TTC549 (cell line): ENCODE data around the gene S100A9.

Source experiments
- FAIRE-seq: peaks from 2 replicates; lab custom pipeline; 2012; peaks lifted over from hg19 to GRCh38; lab: Jason Lieb, UNC

S100A9 gene

DNA sequence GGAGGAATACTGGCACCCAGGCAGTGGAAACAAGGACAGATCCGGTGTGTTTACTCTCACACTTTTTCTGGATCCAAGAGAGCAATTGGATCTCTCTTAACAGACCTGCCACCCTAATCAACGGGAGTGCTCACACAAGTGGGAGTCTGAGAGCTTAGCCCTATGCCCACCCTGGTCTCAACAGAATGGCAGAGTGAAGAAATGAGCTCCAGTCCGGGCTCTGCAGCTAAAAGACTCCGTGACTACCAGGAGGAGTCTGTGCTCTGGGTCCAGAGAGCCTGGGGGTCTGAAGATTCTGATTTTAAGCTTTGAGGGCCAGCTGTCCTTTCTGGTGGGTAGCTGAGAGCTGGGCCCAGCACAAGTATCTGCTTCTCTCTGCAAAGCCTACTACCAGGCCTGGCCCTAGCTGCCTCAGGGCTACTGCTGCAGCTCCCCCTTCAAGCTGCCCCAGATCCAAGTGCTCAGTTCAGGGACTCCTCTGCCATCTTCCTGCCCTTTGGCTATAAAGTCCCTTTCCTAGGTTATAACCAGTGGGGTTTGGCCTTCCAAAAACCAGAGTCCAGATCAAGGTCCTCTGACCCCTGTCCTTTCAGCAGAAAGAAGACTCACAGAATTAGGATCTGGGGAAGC is 3.9 kb downstream of the S100A9 start:
- FAIRE-seq = no peak

DNA sequence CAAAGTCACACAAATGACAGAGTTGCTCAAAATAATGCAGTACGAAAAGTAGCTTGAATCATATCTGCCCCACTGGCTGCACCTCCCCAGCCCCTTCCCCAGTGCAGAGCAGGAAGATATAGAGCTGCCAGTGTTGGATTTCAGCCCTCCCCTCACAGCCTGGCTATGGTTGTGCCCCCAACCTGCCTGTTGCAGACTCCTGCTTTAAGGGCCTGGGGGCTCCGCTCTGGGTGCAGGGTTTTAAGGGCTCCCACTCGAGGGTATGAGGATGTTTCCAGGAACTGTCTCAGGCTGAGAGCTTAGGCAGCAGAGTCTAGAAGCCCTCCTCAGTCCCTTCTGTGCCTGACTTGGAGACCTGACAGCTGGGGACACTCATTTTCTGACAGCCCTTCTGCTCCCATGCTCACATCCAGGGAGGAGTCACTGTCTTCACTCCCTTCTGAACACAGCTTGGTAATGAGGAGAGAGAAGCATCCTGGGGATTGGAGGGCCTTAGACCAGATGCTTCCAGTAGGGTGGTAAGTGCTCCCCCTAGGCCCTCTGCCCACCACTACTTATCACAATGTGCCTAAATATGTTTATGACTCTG is 4.6 kb downstream of the S100A9 start:
- FAIRE-seq = no peak

DNA sequence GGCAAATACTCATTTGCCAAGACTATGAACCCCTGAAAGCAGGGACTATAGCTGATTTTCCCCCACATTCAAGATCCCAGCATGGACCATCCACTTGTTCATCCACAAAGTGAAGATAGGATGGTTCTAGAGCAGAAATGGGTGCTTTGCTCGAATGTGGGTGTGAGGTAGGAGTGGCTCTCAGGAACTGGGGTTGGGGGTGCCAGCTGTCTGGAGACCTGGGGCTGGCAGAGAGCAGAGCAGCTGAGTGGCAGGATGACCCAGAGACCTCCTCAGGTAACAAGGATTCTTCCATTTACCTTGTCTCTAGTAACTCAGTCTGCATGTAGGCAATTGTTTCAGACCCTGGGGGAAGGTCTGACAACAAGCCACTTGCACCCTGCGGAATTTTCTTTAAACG is 6.0 kb downstream of the S100A9 start:
- no peak for FAIRE-seq

- FAIRE-seq = no peak
Measured at GRCh38 chr1:153364156-153364555, 6.5 kb downstream of the S100A9 start.

- no peak for FAIRE-seq
Measured at GRCh38 chr1:153364766-153365666, 7.4 kb downstream of the S100A9 start.

DNA sequence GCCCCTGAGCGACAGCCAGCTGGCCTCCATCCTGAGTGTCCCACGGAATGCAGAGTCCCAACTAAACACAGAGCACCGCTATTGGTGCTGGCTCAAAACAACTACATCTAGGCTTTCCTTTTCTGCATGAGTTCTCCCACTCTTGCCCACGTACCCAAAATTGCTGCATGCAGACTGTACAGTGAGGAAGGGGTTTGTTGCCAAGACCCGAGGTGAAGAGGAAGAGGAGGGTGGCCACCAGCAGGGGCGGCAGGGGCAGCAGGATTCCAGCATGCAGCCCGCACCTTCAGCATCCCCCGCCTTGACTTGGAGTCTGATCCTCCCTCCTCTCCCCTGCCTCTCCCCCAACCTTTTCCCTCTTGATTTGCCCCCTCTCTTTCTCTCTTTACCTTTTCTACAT is 8.0 kb downstream of the S100A9 start:
- FAIRE-seq = no peak

DNA sequence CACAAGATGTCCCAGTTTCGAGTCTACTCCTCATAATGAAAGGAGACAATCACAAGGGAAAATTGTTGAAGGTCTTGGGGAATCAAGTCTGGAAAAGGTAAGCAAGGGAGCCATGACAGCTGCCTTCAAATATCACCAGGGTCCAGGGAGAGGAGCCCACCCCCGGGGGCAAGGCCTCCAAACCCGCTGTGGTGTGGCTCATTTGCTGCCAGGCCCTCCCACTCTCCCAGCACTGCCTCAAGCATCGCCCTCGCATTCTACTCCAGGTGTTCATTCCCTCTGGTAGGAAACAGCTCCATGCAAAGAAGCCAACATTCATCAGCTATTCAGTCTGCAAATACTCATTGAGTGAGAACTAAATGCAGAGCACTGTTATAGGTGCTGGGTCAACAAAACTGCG is 8.6 kb downstream of the S100A9 start:
- no peak for FAIRE-seq

DNA sequence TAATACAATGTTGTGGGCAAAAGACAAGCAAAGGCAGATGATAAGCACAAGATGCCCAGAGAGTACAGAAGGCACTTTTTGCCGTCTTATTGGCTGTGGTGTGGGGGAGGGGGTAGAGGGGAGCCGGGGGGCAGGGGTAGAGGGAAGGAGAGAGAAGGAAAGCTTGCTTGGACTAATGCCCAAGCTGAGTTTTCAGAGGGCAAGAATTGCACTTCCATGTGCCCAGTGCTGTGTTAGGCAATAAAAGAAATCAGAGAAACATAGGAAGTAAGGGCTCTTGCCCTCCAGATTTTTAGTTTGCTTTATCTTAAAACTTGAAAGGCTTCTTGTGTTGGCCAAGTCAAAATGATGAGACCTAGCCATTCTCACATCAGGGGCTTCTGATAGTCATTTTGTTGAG is 9.4 kb downstream of the S100A9 start:
- FAIRE-seq = no peak

- no peak for FAIRE-seq
Measured at GRCh38 chr1:153368495-153368894, 10.8 kb downstream of the S100A9 start.

DNA sequence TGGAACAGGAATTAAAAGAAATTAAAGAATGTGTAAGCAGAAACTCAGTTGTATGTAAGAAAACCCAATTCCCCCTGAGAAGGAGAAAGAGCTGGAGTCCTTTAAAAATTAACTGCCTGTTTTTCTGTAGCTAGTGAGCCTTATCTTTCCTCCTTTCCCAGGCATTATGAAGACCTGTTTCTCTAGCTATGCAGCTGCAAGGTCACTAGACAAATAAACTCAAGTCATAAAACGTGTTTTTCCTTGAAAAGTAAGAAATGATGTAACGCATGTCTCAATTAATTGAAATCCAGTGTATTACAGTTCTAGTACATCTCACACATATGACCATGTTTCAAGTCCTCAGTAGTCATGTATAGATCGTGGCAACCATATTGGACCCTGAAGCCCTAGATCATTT is 12.5 kb downstream of the S100A9 start:
- FAIRE-seq = no peak

- no peak for FAIRE-seq
Measured at GRCh38 chr1:153371231-153371630, 13.6 kb downstream of the S100A9 start.

DNA sequence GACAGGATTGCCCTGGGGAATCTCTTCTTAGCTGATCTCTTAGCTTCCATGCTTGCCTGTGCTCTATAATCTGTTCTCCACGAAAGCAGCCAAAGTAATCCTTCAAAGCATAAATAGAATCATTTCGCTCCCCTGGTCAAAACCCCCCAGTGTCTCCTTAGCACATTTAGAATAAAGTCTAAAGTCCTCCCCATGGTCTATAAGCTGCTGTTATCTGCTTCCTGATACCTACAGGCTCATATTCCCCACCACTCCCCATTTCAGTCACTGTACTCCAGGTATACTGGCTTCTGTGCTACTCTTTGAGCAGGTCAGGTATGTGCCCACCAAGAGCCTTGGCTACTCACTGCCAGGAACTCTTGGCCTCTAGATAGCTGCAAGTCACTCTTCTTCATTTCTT is 14.9 kb downstream of the S100A9 start:
- no peak for FAIRE-seq

- FAIRE-seq = no peak
Measured at GRCh38 chr1:153374071-153374470, 16.4 kb downstream of the S100A9 start.

DNA sequence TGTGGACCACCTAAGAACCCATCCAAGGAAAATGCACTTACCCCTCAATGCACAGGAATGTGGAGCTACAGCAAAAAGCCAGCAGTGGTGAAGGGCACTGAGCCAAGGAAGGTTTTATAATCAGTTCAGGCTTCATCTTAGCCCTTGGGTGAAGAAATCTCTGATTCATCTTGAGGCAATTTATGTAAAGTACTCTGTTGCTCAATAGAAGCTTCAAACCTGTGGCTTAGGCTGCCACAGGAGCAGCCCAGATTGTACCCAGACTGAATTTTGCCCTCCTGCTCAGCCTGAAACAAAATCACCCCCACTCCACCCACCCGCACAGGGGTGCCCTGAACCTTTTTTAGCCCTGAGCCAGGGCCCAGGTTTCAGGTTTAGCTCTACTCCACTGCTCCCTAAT is 17.9 kb downstream of the S100A9 start, which contains the start of gene S100A12:
Gene S100A12, minus strand, starts transcription at position 111 of the 400 bp plus-strand sequence. CDS start 1,029 bp downstream, outside the sequence.
- FAIRE-seq = no peak

DNA sequence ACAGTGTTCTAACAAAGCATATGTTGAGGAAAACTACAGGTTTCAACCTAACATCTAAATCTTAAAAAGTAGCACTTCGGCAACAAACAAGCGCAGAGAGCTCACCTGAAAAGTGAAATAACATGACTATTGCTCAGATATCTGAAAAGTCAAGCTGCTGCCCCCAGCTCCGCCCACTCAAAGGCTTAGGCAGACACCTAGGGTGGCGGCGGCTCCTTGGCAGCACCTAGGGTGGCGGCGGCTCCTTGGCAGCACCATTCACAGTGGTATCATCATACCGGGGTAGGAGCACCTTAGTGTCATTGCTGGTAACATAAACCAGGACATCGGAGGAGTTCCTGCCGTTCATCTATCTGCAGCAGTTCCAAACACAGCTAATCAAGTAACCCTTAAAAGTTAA is 21.9 kb downstream of the S100A9 start:
- FAIRE-seq = no peak

GRCh38 chr1:153380711-153381110 is 23.1 kb downstream of the S100A9 start:
- FAIRE-seq = no peak

DNA sequence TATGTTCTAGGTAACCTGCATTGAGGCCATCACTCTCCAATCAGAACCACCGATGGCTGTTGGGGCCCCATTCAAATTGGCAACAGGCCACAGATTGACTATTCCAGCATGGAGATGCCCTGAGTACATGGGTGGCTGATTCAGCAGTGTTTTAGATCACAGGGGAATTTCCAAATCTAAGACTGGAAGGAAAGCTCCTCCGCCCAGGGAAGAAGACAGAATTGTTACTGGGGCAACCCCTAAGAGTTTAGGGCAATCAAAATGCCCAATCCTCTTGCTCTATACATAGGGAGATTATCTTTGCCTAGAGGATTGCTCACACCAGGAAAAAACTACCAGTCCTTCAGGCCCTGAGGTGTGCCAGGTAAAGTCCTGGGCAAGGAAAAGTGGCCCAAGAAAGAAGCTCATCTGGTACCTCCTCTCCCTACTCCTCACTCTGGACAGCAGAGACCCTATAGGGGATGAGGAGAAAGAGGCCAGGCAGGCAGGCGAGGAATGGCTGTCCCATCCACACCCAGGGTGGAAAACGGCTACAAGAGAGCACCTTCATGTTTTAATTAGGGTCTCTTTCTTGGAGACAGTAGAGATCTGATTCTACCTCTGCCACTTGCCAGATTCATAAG is 27.4 kb downstream of the S100A9 start:
- FAIRE-seq = no peak

GRCh38 chr1:153386500-153386901 is 28.8 kb downstream of the S100A9 start:
- FAIRE-seq = no peak

DNA sequence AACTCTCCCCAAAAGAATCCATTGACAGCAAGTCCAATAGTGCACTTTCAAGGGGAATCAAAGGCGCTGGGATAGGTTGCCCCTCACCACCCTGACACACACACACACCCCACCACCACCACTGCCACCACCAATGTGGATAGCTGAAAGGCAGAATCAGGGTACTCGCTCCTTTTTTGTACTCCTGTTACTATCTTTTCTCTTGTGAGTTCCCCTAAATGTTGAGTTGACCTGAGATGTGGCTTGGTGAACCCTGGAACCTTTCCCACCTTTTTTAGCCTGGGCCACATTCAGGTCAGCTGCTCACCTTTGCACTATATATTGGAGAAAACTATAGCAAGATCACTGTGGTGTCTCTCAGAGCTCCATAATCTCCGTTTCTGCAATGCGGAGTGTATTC is 29.3 kb downstream of the S100A9 start:
- no peak for FAIRE-seq

DNA sequence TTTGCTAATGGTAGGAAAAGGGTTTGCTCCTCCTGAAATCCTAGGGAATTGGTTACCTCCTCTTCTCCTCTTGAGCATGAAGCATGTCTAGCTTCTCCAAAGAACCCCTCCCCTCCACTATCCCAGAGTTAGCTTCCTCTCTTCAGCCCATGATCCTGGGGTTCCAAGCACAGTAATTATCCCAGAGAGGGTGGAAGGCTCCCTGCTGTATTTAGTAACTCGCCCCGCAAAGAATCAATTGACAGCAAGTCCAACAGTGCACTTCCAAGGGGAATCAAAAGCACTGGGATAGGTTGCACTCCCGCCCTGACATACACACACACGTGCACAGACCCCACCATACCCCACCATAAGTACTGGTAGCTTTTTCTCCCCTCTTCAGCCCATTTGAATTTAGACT is 30.1 kb downstream of the S100A9 start:
- FAIRE-seq = no peak

- no peak for FAIRE-seq
Measured at GRCh38 chr1:153389401-153389800, 31.7 kb downstream of the S100A9 start.

DNA sequence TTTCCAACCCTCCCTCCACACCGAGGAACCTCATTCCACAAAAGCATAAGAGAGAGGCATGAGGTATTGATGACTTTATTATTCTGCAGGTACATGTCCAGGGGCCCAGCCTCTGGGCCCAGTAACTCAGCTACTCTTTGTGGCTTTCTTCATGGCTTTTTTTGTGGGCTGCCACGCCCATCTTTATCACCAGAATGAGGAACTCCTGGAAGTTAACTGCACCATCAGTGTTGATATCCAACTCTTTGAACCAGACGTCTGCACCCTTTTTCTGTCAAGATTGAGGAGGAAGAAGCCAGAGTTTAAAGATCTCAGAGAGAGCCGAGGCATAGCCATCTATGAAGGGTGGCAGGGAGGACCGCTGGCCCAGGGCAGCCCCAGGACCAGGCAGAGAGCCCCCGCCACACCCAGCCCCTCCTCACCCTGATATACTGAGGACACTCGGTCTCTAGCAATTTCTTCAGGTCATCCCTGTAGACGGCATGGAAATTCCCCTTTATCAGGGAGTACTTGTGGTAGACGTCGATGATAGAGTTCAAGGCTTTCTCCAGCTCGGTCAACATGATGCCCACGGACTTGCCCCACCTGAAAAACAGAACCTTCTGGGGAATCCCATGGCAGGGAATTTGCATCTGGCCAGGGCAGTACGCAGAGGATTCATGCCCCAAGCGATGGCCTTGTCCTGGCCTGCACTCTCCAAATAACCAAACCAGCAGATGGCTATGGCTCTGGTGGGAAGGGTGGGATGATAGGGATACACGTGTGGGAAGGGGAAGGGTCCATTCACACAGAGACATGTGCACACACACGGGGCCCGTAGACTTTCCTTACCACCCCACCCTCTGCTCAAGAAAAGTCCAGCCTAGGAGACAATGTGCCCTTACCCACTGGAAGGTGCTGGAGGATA is 32.6 kb downstream of the S100A9 start:
- FAIRE-seq = no peak
